K562 (cell line): ENCODE measurements around the gene PSRC1. TPM values are rescaled to one million over a fixed set of nuclear protein-coding genes. Genes with fewer than 3 reads are reported as not detected.

Experiments
- ARID2 ChIP-seq: fragments of 450-650 bp; IDR thresholded peaks from 2 replicates; pipeline ENCODE4 v1.6.1; 2017; ENCODE audit warnings: antibody characterized with exemption, mild to moderate bottlenecking
- IRF9 ChIP-seq: fragments of 450-650 bp; IDR thresholded peaks from 2 replicates; pipeline ENCODE4 v1.6.1; 2016; ENCODE audit warnings: missing biosample characterization, missing genetic modification characterization
- L3MBTL2 ChIP-seq: fragments of 450-650 bp; IDR thresholded peaks from 2 replicates; pipeline ENCODE4 v1.6.1; 2016; ENCODE audit warnings: mild to moderate bottlenecking, moderate library complexity
- NR1H2 ChIP-seq: sonication (generic); formaldehyde crosslinking; IDR thresholded peaks from 2 replicates; pipeline ENCODE4 v1.4.0; 2020; ENCODE audit warnings: mild to moderate bottlenecking, missing genetic modification reagents
- RBM22 ChIP-seq: fragments of 200-400 bp; formaldehyde crosslinking; IDR thresholded peaks from 2 replicates; pipeline ENCODE4 v1.6.1; 2018; ENCODE audit warnings: low read length, low read depth; ENCODE audit not compliant: poor library complexity, severe bottlenecking
- TAF15 ChIP-seq: fragments of 200-400 bp; formaldehyde crosslinking; IDR thresholded peaks from 2 replicates; pipeline ENCODE4 v1.6.1; 2017; ENCODE audit warnings: mild to moderate bottlenecking, low read depth, low read length, moderate library complexity
- TEAD4 ChIP-seq, 2 experiments: sonication (generic) in 1 of 2; formaldehyde crosslinking in 1 of 2; IDR thresholded peaks; 2 replicates each; pipeline versions ENCODE4 v1.6.1 to v1.8.0; 2012 to 2022; ENCODE audit warnings: borderline replicate concordance in 1 of 2, inconsistent platforms in 1 of 2, low read length in 1 of 2, mild to moderate bottlenecking in 1 of 2, missing genetic modification reagents in 1 of 2
- TRIM24 ChIP-seq, 2 experiments: fragments of 450-650 bp; IDR thresholded peaks; 2 replicates each; pipeline ENCODE4 v1.6.1; 2016
- ZBTB9 ChIP-seq: fragments of 450-650 bp; formaldehyde crosslinking; IDR thresholded peaks from 2 replicates; pipeline ENCODE4 v1.4.0; 2020; ENCODE audit warnings: mild to moderate bottlenecking, moderate library complexity
- ZNF232 ChIP-seq: sonication (generic); formaldehyde crosslinking; IDR thresholded peaks from 2 replicates; pipeline ENCODE4 v1.8.0; 2022; ENCODE audit warnings: mild to moderate bottlenecking, missing genetic modification reagents
- ZNF444 ChIP-seq: fragments of 250-450 bp; sonication (Bioruptor Pico); IDR thresholded peaks from 2 replicates; pipeline ENCODE4 v1.4.0; 2020; ENCODE audit warnings: mild to moderate bottlenecking, moderate library complexity
- polyA plus RNA-seq, 8 experiments: library from polyadenylated mRNA; depleted of rRNA in 4 of 8; stranded (reverse) in 5 of 8; unstranded in 3 of 8; fragments of >200 nt; fragmentation: Nextera tagmentation in 2 of 8; fragmentation: Illumina TruSeq in 1 of 8; extraction: Ambion mirVana in 2 of 8; extraction: Trizol in 1 of 8; gene quantifications; 2 replicates each; pipeline versions ENCODE4 v1.2.1 to v1.2.3, GENCODE V29; 2011 to 2014; ENCODE audit warnings: inconsistent platforms in 1 of 8, missing spikeins in 1 of 8
- total RNA-seq, 7 experiments: library from RNA; depleted of rRNA in 6 of 7; stranded (reverse); fragments of >200 nt in 6 of 7; fragmentation: Illumina TruSeq in 2 of 7; extraction: Trizol in 2 of 7; gene quantifications; 2 replicates each; pipeline versions ENCODE4 v1.2.1 to v1.2.3, GENCODE V29; 2011 to 2021; ENCODE audit warnings: low replicate concordance in 1 of 7

Gene PSRC1
- total and polyA plus RNA-seq, 9 of the 15 experiments (the other 6 are each of a cell fraction or from before 2014, with no cell fraction given): 6.5 to 65.2 (median 39.3) TPM

GRCh38 chr1:109279615-109280278, 3.2 kb downstream of the PSRC1 start (continued):
- TF ChIP-seq NR1H2 (CRISPR knock-in tag) (no peak), ARID2 (no peak), L3MBTL2 (no peak), TEAD4 (IDR thresholded peaks at IDR 0.05; ENCODE audit: low read length) (peak; percentile 45; the same call in 1 of the 2 replicates), TEAD4 (CRISPR knock-in tag; IDR thresholded peaks at IDR 0.05; ENCODE audit: borderline replicate concordance) (no peak), RBM22 (no peak), ZBTB9 (no peak), ZNF444 (CRISPR knock-in tag) (no peak), ZNF232 (CRISPR knock-in tag) (no peak), TAF15 (no peak), TRIM24 (IDR thresholded peaks at IDR 0.05) (no peak), IRF9 (tag) (no peak)
- TF ChIP-seq, all 486 proteins: peak for 16
